Measurements from ENCODE around the gene ZBTB25.

DNA sequence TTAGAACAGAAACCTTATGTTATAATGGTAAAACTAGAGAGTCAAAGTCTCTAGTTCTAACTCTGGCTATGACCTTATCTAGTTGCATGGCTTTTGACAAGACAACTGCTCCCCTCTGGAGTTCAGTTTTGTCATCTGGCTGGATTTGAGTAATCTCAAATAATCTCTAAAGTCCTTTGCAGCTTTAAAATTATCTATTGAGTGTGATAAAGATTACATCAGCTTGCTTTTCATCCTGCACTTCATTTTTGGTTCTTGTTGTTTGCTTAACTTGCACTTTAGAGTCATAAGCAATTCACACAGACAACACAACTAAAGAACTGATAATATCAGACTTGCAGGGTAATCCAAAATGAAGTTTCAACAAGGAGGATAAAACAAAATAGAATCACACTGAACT is 36.1 kb downstream of the ZBTB25 start:
- TF ChIP-seq, protein P1, sequence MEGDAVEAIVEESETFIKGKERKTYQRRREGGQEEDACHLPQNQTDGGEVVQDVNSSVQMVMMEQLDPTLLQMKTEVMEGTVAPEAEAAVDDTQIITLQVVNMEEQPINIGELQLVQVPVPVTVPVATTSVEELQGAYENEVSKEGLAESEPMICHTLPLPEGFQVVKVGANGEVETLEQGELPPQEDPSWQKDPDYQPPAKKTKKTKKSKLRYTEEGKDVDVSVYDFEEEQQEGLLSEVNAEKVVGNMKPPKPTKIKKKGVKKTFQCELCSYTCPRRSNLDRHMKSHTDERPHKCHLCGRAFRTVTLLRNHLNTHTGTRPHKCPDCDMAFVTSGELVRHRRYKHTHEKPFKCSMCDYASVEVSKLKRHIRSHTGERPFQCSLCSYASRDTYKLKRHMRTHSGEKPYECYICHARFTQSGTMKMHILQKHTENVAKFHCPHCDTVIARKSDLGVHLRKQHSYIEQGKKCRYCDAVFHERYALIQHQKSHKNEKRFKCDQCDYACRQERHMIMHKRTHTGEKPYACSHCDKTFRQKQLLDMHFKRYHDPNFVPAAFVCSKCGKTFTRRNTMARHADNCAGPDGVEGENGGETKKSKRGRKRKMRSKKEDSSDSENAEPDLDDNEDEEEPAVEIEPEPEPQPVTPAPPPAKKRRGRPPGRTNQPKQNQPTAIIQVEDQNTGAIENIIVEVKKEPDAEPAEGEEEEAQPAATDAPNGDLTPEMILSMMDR (IDR thresholded peaks at IDR 0.05), result no peak
- no peak for TF ChIP-seq POLR2A (IDR thresholded peaks at IDR 0.05)

Data from adrenal gland (tissue), 5 donors.